HepG2 (cell line): ENCODE results near the gene COA3. TPM values are rescaled to one million over a fixed set of nuclear protein-coding genes. Genes with fewer than 3 reads are reported as not detected.

ENCODE experiments used
- ATF2 ChIP-seq: sonication (generic); formaldehyde crosslinking; IDR thresholded peaks from 2 replicates; pipeline ENCODE4 v1.4.0; 2020; ENCODE audit warnings: missing genetic modification reagents
- DMTF1 ChIP-seq: sonication (generic); formaldehyde crosslinking; IDR thresholded peaks from 2 replicates; pipeline ENCODE4 v1.4.0; 2020; ENCODE audit warnings: mild to moderate bottlenecking, missing genetic modification reagents
- GATAD2A ChIP-seq: IDR thresholded peaks from 2 replicates; pipeline ENCODE4 v1.6.1; 2016
- HDAC1 ChIP-seq: sonication (generic); formaldehyde crosslinking; IDR thresholded peaks from 2 replicates; pipeline ENCODE4 v1.5.1; 2020; ENCODE audit warnings: mild to moderate bottlenecking, missing genetic modification reagents
- KAT8 ChIP-seq: IDR thresholded peaks from 2 replicates; pipeline ENCODE4 v1.6.1; 2016; ENCODE audit warnings: missing genetic modification reagents, missing compliant biosample characterization
- NR2F2 ChIP-seq: IDR thresholded peaks from 2 replicates; pipeline ENCODE4 v1.6.1; 2012; ENCODE audit warnings: low read depth, inconsistent platforms, borderline replicate concordance
- PITX1 ChIP-seq: sonication (generic); formaldehyde crosslinking; IDR thresholded peaks from 2 replicates; pipeline ENCODE4 v1.5.1; 2020; ENCODE audit warnings: mild to moderate bottlenecking, missing genetic modification reagents
- POLR2AphosphoS2 ChIP-seq: IDR thresholded peaks from 2 replicates; pipeline ENCODE4 v1.6.1; 2011; ENCODE audit warnings: low read depth, low read length, improper control_type of control experiment
- PRDM10 ChIP-seq: sonication (generic); formaldehyde crosslinking; IDR thresholded peaks from 2 replicates; pipeline ENCODE4 v1.4.0; 2020; ENCODE audit warnings: low read depth, missing genetic modification reagents
- RARA ChIP-seq: IDR thresholded peaks from 2 replicates; pipeline ENCODE4 v1.6.1; 2016; ENCODE audit warnings: missing genetic modification reagents, missing compliant biosample characterization
- RBAK ChIP-seq: sonication (generic); formaldehyde crosslinking; IDR thresholded peaks from 2 replicates; pipeline ENCODE4 v1.5.1; 2020; ENCODE audit warnings: mild to moderate bottlenecking, missing genetic modification reagents
- RCOR2 ChIP-seq: IDR thresholded peaks from 2 replicates; pipeline ENCODE4 v1.6.1; 2016; ENCODE audit warnings: missing biosample characterization, missing genetic modification reagents
- REPIN1 ChIP-seq: sonication (generic); formaldehyde crosslinking; IDR thresholded peaks from 2 replicates; pipeline ENCODE4 v1.8.0; 2022; ENCODE audit warnings: missing genetic modification reagents, low read depth, mild to moderate bottlenecking, borderline replicate concordance
- TGIF2 ChIP-seq: IDR thresholded peaks from 2 replicates; pipeline ENCODE4 v1.6.1; 2016; ENCODE audit warnings: control low read depth, missing compliant biosample characterization
- ZBED4 ChIP-seq: sonication (generic); formaldehyde crosslinking; IDR thresholded peaks from 2 replicates; pipeline ENCODE4 v1.4.0; 2020; ENCODE audit warnings: missing genetic modification reagents, borderline replicate concordance
- ZNF256 ChIP-seq: sonication (generic); formaldehyde crosslinking; conservative IDR thresholded peaks from 2 replicates; pipeline ENCODE4 v1.4.0; 2020; ENCODE audit warnings: missing genetic modification reagents
- ZNF567 ChIP-seq: sonication (generic); formaldehyde crosslinking; IDR thresholded peaks from 2 replicates; pipeline ENCODE4 v1.8.1; 2023; ENCODE audit warnings: mild to moderate bottlenecking, missing genetic modification reagents, borderline replicate concordance
- ZNF607 ChIP-seq: sonication (generic); formaldehyde crosslinking; IDR thresholded peaks from 2 replicates; pipeline ENCODE4 v1.5.1; 2020; ENCODE audit warnings: missing genetic modification reagents, mild to moderate bottlenecking, borderline replicate concordance
- polyA plus RNA-seq, 8 experiments: library from polyadenylated mRNA; depleted of rRNA in 3 of 8; stranded (reverse) in 7 of 8; unstranded in 1 of 8; fragments of >200 nt; fragmentation: Illumina TruSeq in 4 of 8; extraction: Trizol in 4 of 8; gene quantifications; 2 replicates each; pipeline versions ENCODE4 v1.2.1 to v1.2.3, GENCODE V29; 2011 to 2016; ENCODE audit warnings: low read depth in 4 of 8, missing spikeins in 1 of 8, mixed read lengths in 1 of 8; ENCODE audit not compliant: insufficient read depth in 1 of 8
- total RNA-seq, 5 experiments: library from RNA; depleted of rRNA; stranded (reverse); fragments of >200 nt; fragmentation: Illumina TruSeq; extraction: Trizol; gene quantifications; 2 replicates each; pipeline ENCODE4 v1.2.3, GENCODE V29; 2016; ENCODE audit warnings: low read depth in 1 of 5

The COA3 gene
- total and polyA plus RNA-seq, 2 of the 13 experiments (the other 11 are each of a cell fraction or from before 2014, with no cell fraction given): 133 to 202 TPM

- TF ChIP-seq POLR2AphosphoS2 (no peak), ZNF607 (CRISPR knock-in tag) (peak; percentile 52; the same call in 1 of the 2 replicates), PITX1 (peak; percentile 76), NR2F2 (peak; percentile 68; the same call in 1 of the 2 replicates), GATAD2A (CRISPR knock-in tag) (peak; percentile 87), ZNF567 (no peak), REPIN1 (CRISPR knock-in tag) (peak; percentile 59; the same call in 1 of the 2 replicates), DMTF1 (no peak), ZBED4 (CRISPR knock-in tag) (no peak), PRDM10 (CRISPR knock-in tag) (no peak), TGIF2 (CRISPR knock-in tag) (no peak), RBAK (no peak), KAT8 (CRISPR knock-in tag) (no peak), RARA (CRISPR knock-in tag) (peak; percentile 86), ZNF256 (CRISPR knock-in tag) (0 out of 2 replicates have a peak, but pooled peaks have one; percentile 46), HDAC1 (CRISPR knock-in tag) (peak; percentile 23; the same call in 1 of the 2 replicates), RCOR2 (CRISPR knock-in tag) (0 out of 2 replicates have a peak, but pooled peaks have one; percentile 53), ATF2 (no peak; the same call in 1 of the 2 replicates)
These were observed 4.8 kb upstream of the COA3 start (continued) for GRCh38 chr17:42803074-42803883.
